Ishikawa (cell line): ENCODE results near the gene NPFFR1.

Source experiments
- CEBPB ChIP-seq: IDR thresholded peaks from 2 replicates; pipeline ENCODE4 v1.6.1; 2012
- EP300 ChIP-seq: IDR thresholded peaks from 2 replicates; pipeline ENCODE4 v1.6.1; 2012; ENCODE audit warnings: borderline replicate concordance

GRCh38 chr10:70328967-70329366 lies 45.2 kb upstream of the NPFFR1 start:
- TF ChIP-seq CEBPB = no peak
- no peak for TF ChIP-seq EP300
